ENCODE results near the gene MICAL2.

GRCh38 chr11:12259956-12260355 lies 149.6 kb downstream of the MICAL2 start:
- TF ChIP-seq HOXA7 (CRISPR knock-in tag; IDR thresholded peaks at IDR 0.05) (no peak), EP300 (IDR thresholded peaks at IDR 0.05) (no peak), CTCF (IDR thresholded peaks at IDR 0.05) (no peak)

All from A549 (cell line).